B cell (primary cell): Measurements from ENCODE around the gene ARAP2. TPM values are rescaled to one million over a fixed set of nuclear protein-coding genes. Genes with fewer than 3 reads are reported as not detected.

Source experiments
- ATAC-seq: fragments of 200-7000 bp; cut with Tn5 transposase; one replicate; pipeline ENCODE4 v1.10.0; 2021; ENCODE audit warnings: low read depth, mild to moderate bottlenecking, moderate number of reproducible peaks, moderate library complexity
- CTCF ChIA-PET: fragments of 350-600 bp; sonication (Branson Sonifier 250); formaldehyde crosslinking; loops from one replicate; lab custom pipeline; 2021; ENCODE audit warnings: antibody characterized with exemption, inconsistent platforms; lab: Charles Lee
- POLR2A ChIA-PET: fragments of 350-600 bp; sonication (Branson Sonifier 250); formaldehyde crosslinking; loops from one replicate; lab custom pipeline; 2021; ENCODE audit warnings: antibody characterized with exemption; lab: Charles Lee
- DNase-seq: peaks from one replicate; pipeline ENCODE4 v3.0.0; 2013
- H2AFZ ChIP-seq: 2 replicates; pipeline ENCODE4 v1.6.1; 2012; ENCODE audit warnings: mild to moderate bottlenecking, low read depth, low read length; ENCODE audit not compliant: insufficient read depth, poor library complexity, severe bottlenecking
- H3K27ac ChIP-seq, 2 donors: 1 replicate in 1 of 2; 2 replicates in 1 of 2; pipeline ENCODE4 v1.5.1; 2012 to 2013; ENCODE audit warnings: low read length in 2 of 2, mild to moderate bottlenecking in 2 of 2, moderate library complexity in 1 of 2
- H3K27me3 ChIP-seq, 4 experiments: fragments of 200-600 bp in 1 of 4; sonication (generic) in 1 of 4; replicated peaks in 1 of 4; 1 replicate in 2 of 4; 2 replicates in 2 of 4; pipeline versions ENCODE4 v1.6.1 to v1.7.0; 2013 to 2016; ENCODE audit warnings: low read length in 3 of 4, mild to moderate bottlenecking in 2 of 4, mixed read lengths in 1 of 4, moderate library complexity in 1 of 4; ENCODE audit not compliant: insufficient read depth in 4 of 4, control insufficient read depth in 3 of 4; ENCODE audit errors: control extremely low read depth in 1 of 4
- H3K36me3 ChIP-seq, 2 experiments: replicated peaks in 1 of 2; 1 replicate in 1 of 2; 2 replicates in 1 of 2; pipeline versions ENCODE4 v1.6.1 to v1.7.1; 2013; ENCODE audit warnings: low read length in 1 of 2; ENCODE audit not compliant: insufficient read depth in 2 of 2, control insufficient read depth in 1 of 2; ENCODE audit errors: control extremely low read depth in 1 of 2, extremely low read depth in 1 of 2
- H3K4me1 ChIP-seq, 2 donors: fragments of 200-600 bp in 1 of 2; sonication (generic) in 1 of 2; 1 replicate in 1 of 2; 2 replicates in 1 of 2; pipeline versions ENCODE4 v1.5.1 to v1.6.1; 2013 to 2017; ENCODE audit warnings: low read length in 2 of 2; ENCODE audit not compliant: control insufficient read depth in 2 of 2, insufficient read depth in 2 of 2
- H3K4me2 ChIP-seq: replicated peaks from 2 replicates; pipeline ENCODE3; 2012; ENCODE audit warnings: mild to moderate bottlenecking, low read depth, low read length; ENCODE audit not compliant: poor library complexity, severe bottlenecking
- H3K4me3 ChIP-seq, 5 experiments: fragments of 200-600 bp in 1 of 5; sonication (generic) in 1 of 5; 1 replicate in 3 of 5; 2 replicates in 2 of 5; pipeline versions ENCODE4 v1.5.1 to v1.7.0; 2011 to 2016; ENCODE audit warnings: low read length in 4 of 5, mild to moderate bottlenecking in 4 of 5, low read depth in 2 of 5, control low read depth in 1 of 5, moderate library complexity in 1 of 5; ENCODE audit not compliant: insufficient read depth in 1 of 5; ENCODE audit errors: control extremely low read depth in 1 of 5, extremely low read depth in 1 of 5
- H3K79me2 ChIP-seq: fragments of 200-600 bp; sonication (generic); one replicate; pipeline ENCODE4 v1.6.0; 2016; ENCODE audit warnings: low read length; ENCODE audit not compliant: control insufficient read depth, insufficient read depth
- H3K9ac ChIP-seq: fragments of 200-600 bp; sonication (generic); 2 replicates; pipeline ENCODE4 v1.6.1; 2017; ENCODE audit warnings: mild to moderate bottlenecking, low read length, moderate library complexity
- H3K9me3 ChIP-seq, 3 donors: one replicate each; pipeline versions ENCODE4 v1.6.1 to v1.7.1; 2013; ENCODE audit warnings: low read length in 2 of 3; ENCODE audit not compliant: control insufficient read depth in 2 of 3, insufficient read depth in 1 of 3; ENCODE audit errors: control extremely low read depth in 1 of 3
- H4K20me1 ChIP-seq: 2 replicates; pipeline ENCODE4 v1.6.0; 2012; ENCODE audit warnings: mild to moderate bottlenecking, low read length; ENCODE audit not compliant: insufficient read depth, control insufficient read depth, poor library complexity, severe bottlenecking
- H3K27ac Mint-ChIP-seq: one replicate; pipeline ENCODE4 v1.8.0; 2021; ENCODE audit warnings: mixed read lengths
- H3K27me3 Mint-ChIP-seq: one replicate; pipeline ENCODE4 v1.8.0; 2021; ENCODE audit warnings: mixed read lengths
- H3K4me1 Mint-ChIP-seq: one replicate; pipeline ENCODE4 v1.8.0; 2021; ENCODE audit warnings: mixed read lengths
- H3K4me3 Mint-ChIP-seq: one replicate; pipeline ENCODE4 v1.8.0; 2021; ENCODE audit warnings: mixed read lengths
- H3K9me3 Mint-ChIP-seq: one replicate; pipeline ENCODE4 v1.8.0; 2022; ENCODE audit warnings: mixed read lengths; ENCODE audit not compliant: insufficient read depth
- EZH2 ChIP-seq: IDR thresholded peaks from 2 replicates; pipeline ENCODE4 v1.6.1; 2012; ENCODE audit warnings: borderline replicate concordance, low read depth, mild to moderate bottlenecking, moderate library complexity, low read length; ENCODE audit not compliant: insufficient read depth, poor library complexity, severe bottlenecking
- WGBS: methylation state at CpG from one replicate; pipeline ENCODE4 v1.1.5; 2013; ENCODE audit warnings: missing lambda C conversion rate; ENCODE audit not compliant: insufficient coverage; 5-methylcytosine and 5-hydroxymethylcytosine counted together
- intact Hi-C: fragments of 100-400 bp; cut with micrococcal nuclease; formaldehyde crosslinking; loops from one replicate; pipeline ENCODE4 v1.10.0; 2022
- polyA plus RNA-seq: library from polyadenylated mRNA; depleted of rRNA; stranded (reverse); fragments of >200 nt; gene quantifications from 2 replicates; pipeline ENCODE4 v1.2.3, GENCODE V29; 2012
- total RNA-seq, 2 donors: library from RNA; stranded (reverse); fragments of 120-200 nt in 1 of 2; gene quantifications; 1 replicate in 1 of 2; 2 replicates in 1 of 2; pipeline versions ENCODE4 v1.2.3 to v1.2.4, GENCODE V29; 2013 to 2022
- TF ChIP-seq, protein P1 (sequence below): fragments of 200-600 bp; IDR thresholded peaks from one replicate; pipeline ENCODE4 v1.8.0; 2022; ENCODE audit warnings: antibody characterized with exemption, mild to moderate bottlenecking

ARAP2 gene
- total and polyA plus RNA-seq, 2 donors (not counting 1 experiment from before 2014, with no cell fraction given), result 13.2 to 88.0 TPM

GRCh38 chr4:36043901-36044300 lies 200.4 kb downstream of the ARAP2 start:
- Histone ChIP-seq H3K36me3 (no peaks in the 10 kb centered on the region), H3K4me2 (no peak overlapping the region), H3K9ac (no peak overlapping the region), H3K4me1 (no peaks in the 10 kb centered on the region), H3K4me3 (no peak overlapping the region), H3K9me3 (no peaks in the 10 kb centered on the region), H4K20me1 (no peaks in the 10 kb centered on the region), H3K27ac (no peak overlapping the region), H3K27me3 (no peaks in the 10 kb centered on the region), H3K79me2 (no peaks in the 10 kb centered on the region), H2AFZ (no peak overlapping the region)
- Mint-ChIP-seq H3K27ac (no peak overlapping the region), H3K27me3 (no peaks in the 10 kb centered on the region), H3K4me3 (no peak overlapping the region), H3K4me1 (no peaks in the 10 kb centered on the region), H3K9me3 (no peaks in the 10 kb centered on the region)
- TF ChIP-seq, protein P1, sequence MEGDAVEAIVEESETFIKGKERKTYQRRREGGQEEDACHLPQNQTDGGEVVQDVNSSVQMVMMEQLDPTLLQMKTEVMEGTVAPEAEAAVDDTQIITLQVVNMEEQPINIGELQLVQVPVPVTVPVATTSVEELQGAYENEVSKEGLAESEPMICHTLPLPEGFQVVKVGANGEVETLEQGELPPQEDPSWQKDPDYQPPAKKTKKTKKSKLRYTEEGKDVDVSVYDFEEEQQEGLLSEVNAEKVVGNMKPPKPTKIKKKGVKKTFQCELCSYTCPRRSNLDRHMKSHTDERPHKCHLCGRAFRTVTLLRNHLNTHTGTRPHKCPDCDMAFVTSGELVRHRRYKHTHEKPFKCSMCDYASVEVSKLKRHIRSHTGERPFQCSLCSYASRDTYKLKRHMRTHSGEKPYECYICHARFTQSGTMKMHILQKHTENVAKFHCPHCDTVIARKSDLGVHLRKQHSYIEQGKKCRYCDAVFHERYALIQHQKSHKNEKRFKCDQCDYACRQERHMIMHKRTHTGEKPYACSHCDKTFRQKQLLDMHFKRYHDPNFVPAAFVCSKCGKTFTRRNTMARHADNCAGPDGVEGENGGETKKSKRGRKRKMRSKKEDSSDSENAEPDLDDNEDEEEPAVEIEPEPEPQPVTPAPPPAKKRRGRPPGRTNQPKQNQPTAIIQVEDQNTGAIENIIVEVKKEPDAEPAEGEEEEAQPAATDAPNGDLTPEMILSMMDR, result no peak
- no peak for TF ChIP-seq EZH2
- CTCF ChIA-PET, result no interaction called here
- WGBS, result 97% methylated on average over 6 of the region's 6 CpGs
- ATAC-seq (no peak), DNase-seq (no peak)
- POLR2A ChIA-PET, result no interaction called here
- intact Hi-C loops, result no loop called here

GRCh38 chr4:36043241-36043640 lies 201.1 kb downstream of the ARAP2 start:
- Histone ChIP-seq H2AFZ (no peak overlapping the region), H3K79me2 (no peaks in the 10 kb centered on the region), H3K4me1 (no peaks in the 10 kb centered on the region), H3K36me3 (no peaks in the 10 kb centered on the region), H3K9me3 (no peaks in the 10 kb centered on the region), H4K20me1 (no peaks in the 10 kb centered on the region), H3K4me3 (no peak overlapping the region), H3K27ac (no peak overlapping the region), H3K27me3 (no peaks in the 10 kb centered on the region), H3K9ac (no peak overlapping the region), H3K4me2 (no peak overlapping the region)
- DNase-seq, result no peak
- no peaks in the 10 kb centered on the region for H3K27me3 Mint-ChIP-seq
- 100% methylated on average over 4 of the region's 4 CpGs for WGBS
- POLR2A ChIA-PET, result no interaction called here
- no peak for ATAC-seq
- intact Hi-C loops, result no loop called here
- no peak overlapping the region for H3K27ac Mint-ChIP-seq
- TF ChIP-seq, protein P1, result no peak
- no peak for TF ChIP-seq EZH2
- no peak overlapping the region for H3K4me3 Mint-ChIP-seq
- no peaks in the 10 kb centered on the region for H3K9me3 Mint-ChIP-seq
- CTCF ChIA-PET, result no interaction called here
- no peaks in the 10 kb centered on the region for H3K4me1 Mint-ChIP-seq
